ENCODE data around the gene PLIN4.
A peak's percentile ranks its signal among the peaks of the same experiment; 100 is the strongest.

PLIN4 gene

GRCh38 chr19:4483385-4483784, 34.9 kb downstream of the PLIN4 start:
- no peak for DNase-seq

- no peak for DNase-seq
Measured at GRCh38 chr19:4482721-4483364, 35.4 kb downstream of the PLIN4 start.

- no peak for DNase-seq
Measured at GRCh38 chr19:4477034-4477801, 41.1 kb downstream of the PLIN4 start.

GRCh38 chr19:4474514-4475022, 43.7 kb downstream of the PLIN4 start:
- DNase-seq, result no peak

GRCh38 chr19:4473763-4474513, 44.3 kb downstream of the PLIN4 start:
- no peak for DNase-seq

- no peak for DNase-seq
Measured at GRCh38 chr19:4473011-4473762, 45.1 kb downstream of the PLIN4 start.

GRCh38 chr19:4472174-4472974, 45.9 kb downstream of the PLIN4 start, which contains the start of gene HDGFL2:
Gene HDGFL2 (plus strand): TSS chr19:4472297. CDS start chr19:4472351, 54 bp downstream.
- no peak for DNase-seq

GRCh38 chr19:4471403-4472173, 46.7 kb downstream of the PLIN4 start:
- DNase-seq, result peak; percentile 100

- DNase-seq, result no peak
Measured at GRCh38 chr19:4467835-4468234, 50.5 kb downstream of the PLIN4 start.

- DNase-seq, result no peak
Measured at GRCh38 chr19:4464815-4465581, 53.3 kb downstream of the PLIN4 start.

GRCh38 chr19:4457654-4458395, 60.5 kb downstream of the PLIN4 start, which contains the start of gene UBXN6:
Gene UBXN6 (minus strand): TSS chr19:4457794. CDS start chr19:4457697, 97 bp downstream.
- DNase-seq, result peak; percentile 88

- DNase-seq, result no peak
Measured at GRCh38 chr19:4456843-4457653, 61.2 kb downstream of the PLIN4 start.

GRCh38 chr19:4456476-4456842, 61.8 kb downstream of the PLIN4 start:
- DNase-seq, result peak; percentile 3

- peak; percentile 36 for DNase-seq
Measured at GRCh38 chr19:4455719-4456475, 62.4 kb downstream of the PLIN4 start.

- no peak for DNase-seq
Measured at GRCh38 chr19:4454747-4455718, 63.3 kb downstream of the PLIN4 start.
